AG08395 (cell line): ENCODE data around the gene TMEM134.
"Not testable (repeated sequence)": the region's sequence is repeated elsewhere in the genome, so short reads cannot be mapped to it uniquely, and the experiment has no call there.

Experiments used
- DNase-seq: peaks from one replicate; pipeline ENCODE4 v3.0.0; 2012; ENCODE audit warnings: mixed read lengths, low spot score

Gene TMEM134

DNA sequence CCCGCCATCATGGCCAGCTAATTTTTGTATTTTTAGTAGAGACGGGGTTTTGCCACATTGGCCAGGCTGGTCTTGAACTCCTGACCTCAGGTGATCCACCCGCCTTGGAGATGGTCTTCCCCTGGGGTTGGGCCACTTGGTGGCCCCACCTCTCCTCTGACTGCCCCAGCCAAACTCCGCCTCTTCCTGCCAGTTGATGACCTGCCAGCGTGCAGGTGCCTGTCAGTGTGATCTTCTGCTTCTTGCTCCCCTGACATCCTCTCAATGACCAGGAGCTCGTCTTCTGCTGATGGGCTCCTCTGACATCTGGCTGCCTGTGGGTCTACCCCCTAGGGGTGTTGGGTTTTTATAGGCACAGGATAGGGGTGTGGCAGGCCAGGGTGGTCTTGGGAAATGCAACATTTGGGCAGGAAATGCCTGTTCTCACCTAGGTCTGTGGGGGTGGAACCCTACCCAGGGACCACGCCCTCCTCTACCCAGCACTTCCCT, 16.9 kb upstream of the TMEM134 start:
- not testable (repeated sequence) for DNase-seq

DNA sequence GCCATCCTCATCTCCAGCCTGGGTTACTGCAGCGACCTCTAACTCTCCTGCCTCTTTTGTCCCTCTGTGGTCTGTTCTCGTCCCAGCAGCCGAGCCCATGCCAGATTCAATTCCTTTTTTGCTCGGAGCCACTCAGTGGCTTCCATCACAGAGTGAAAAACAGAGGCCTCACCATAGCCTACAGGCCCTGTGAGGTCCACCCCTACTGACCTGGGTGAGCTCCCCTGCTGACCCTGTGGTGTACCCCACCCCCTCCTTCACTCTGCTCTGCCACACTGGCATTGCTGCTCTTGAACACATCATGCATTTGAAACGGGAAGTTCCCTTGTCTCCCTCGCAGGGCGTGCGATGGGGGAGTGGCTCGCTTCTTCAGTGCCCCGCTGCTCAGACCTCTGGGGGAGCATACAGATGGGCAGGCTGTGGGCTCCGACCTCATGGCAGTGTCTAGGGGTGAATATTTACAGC, 15.8 kb upstream of the TMEM134 start:
- DNase-seq, result no peak

DNA sequence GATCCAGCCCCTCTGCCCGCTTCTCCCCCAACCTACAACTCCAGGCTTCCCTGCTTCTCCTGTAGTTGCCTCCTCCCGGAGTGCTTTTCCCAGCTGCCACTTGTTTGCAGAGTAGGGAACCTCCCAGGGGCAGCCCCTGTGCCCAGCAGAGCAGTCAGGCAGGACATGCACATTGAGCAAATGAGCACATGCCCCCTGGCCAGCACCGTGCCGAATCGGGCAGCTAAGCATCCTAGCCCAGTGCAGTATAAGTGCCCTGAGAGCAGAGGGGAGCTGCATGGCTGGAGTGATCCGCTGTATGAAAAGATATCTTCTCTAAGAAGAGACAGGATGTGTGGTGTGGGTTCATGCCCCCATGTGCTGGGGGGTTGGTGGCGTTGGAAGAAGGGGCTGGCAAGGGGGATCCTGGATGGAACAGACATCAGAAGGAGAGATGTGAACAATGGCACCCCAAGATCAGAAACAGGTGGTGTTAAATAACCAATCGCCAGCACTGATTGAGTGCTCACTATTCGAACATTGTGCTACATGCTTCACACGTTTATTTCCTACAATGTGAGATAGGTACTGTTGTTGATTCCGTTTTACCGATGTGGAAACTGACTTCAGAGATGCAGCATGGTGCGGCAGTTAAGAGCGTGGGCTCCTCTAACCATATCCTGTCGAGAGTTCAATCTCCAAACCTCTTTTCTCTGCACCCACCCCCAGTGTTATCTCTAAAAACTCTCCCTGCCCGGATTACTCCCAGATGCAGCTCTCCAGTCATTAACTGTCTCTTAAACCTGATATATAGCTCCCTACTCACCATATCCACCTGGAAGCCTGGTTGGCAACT, 15.0 kb upstream of the TMEM134 start:
- no peak for DNase-seq

DNA sequence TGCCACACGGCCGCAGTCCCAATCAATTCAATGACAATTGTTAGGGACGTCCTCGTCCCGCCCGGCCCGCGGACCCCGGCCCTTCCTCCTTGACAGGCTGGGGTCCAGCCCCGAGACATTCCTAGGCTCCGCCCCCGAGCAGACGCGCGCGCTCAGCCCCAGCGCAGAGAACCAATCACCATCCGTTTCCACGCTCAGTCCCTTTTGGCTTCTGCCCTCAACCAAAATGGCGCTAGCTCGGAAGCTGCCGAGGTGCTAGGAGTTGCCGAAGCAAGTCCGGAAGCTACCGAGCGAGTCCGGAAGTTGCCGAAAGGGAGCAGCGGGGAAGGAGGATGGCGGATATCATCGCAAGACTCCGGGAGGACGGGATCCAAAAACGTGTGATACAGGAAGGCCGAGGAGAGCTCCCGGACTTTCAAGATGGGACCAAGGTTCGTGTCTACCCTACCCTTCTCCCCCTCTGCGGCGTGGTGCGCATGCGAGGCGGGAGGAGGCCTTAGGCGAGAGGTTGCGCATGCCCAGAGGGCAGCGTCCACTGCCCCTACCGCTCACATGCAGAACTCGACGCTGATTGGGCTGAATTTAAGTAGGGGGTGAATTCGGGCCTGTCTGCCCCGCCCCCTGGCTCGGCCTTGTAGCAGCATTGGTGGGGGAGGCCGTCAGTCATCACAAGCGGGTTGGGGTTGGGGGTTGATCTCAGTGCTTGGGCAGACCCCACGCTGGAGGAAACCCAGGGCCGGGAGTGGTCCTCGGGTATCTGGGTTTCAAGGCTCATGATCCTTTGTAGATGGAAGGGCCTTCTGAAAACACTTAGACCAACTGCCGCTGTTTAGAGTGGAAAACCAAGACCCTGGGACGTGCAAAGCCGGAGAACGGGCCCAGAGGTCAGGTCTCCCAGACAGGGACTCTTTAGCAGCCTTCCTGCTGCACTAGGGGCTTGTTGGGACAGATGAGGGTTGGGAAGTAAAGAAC, 14.1 kb upstream of the TMEM134 start, which contains the start of gene AIP:
TSS of gene AIP (plus strand) at position 200 of the 972 bp plus-strand sequence. CDS start at position 333, 133 bp downstream.
- DNase-seq, result peak; percentile 100

DNA sequence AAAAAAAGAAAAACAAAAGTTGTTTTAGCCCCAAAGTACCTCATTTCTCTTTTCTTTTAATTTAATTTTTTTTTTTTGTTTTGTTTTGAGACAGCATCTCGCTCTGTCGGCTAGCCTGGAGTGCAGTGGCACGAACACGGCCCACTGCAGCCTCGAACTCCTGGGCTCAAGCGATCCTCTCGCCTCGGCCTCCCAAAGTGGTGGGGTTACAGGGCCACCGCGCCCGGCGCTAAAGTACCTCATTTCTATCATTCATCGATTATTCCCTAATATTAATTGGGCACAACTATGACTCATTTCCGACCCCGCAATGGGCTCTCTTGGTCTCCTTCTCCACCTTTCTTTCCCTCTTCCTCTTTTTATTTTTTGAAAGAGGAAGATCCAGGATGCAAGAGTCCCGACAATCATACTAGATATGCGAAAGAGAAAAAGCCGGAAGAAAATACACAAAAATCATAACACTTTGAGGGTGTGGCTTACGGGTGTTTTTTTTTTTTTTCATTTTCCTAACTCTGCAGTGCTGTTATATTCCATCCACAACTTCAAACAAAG, 13.3 kb upstream of the TMEM134 start:
- no peak for DNase-seq

DNA sequence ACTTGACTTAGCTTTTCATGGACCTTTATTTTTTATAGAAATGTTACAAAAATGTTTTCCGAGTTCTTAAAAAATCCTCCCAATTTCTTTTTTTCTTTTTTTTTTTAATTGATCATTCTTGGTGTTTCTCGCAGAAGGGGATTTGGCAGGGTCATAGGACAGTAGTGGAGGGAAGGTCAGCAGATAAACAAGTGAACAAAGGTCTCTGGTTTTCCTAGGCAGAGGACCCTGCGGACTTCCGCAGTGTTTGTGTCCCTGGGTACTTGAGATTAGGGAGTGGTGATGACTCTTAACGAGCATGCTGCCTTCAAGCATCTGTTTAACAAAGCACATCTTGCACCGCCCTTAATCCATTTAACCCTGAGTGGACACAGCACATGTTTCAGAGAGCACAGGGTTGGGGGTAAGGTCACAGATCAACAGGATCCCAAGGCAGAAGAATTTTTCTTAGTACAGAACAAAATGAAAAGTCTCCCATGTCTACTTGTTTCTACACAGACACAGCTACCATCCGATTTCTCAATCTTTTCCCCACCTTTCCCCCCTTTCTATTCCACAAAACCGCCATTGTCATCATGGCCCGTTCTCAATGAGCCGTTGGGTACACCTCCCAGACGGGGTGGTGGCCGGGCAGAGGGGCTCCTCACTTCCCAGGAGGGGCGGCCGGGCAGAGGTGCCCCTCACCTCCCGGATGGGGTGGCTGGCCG, 8.4 kb upstream of the TMEM134 start:
- not testable (repeated sequence) for DNase-seq

DNA sequence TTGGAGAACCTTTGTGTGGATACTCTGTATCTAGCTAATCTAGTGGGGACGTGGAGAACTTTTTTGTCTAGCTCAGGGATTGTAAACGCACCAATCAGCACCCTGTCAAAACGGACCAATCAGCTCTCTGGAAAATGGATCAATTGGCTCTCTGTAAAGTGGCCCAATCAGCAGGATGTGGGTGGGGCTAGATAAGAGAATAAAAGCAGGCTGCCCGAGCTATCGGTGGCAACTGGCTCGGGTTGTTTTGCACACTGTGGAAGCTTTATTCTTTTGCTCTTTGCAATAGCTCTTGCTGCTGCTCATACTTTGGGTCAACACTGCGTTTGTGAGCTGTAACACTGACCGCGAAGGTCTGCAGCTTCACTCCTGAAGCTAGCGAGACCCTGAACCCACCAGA, 7.6 kb upstream of the TMEM134 start:
- DNase-seq, result not testable (repeated sequence)

DNA sequence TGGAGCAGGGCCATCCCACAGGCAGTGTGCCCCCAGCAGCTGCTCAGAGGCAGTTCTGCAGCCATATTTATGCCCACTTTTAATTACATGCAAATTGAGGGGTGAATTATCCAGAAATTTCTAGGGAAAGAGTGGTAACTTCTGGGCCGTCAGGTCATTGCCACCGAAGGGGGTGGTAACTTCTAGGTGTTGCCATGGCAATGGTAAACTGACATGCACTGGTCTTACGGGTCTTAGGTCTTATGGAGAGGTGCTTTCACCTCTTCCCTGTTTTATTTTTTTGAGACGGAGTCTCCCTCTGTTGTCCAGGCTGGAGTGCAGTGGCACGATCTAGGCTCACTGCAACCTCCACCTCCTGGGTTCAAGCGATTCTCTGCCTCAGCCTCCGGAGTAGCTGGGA, 3.8 kb upstream of the TMEM134 start:
- no peak for DNase-seq

DNA sequence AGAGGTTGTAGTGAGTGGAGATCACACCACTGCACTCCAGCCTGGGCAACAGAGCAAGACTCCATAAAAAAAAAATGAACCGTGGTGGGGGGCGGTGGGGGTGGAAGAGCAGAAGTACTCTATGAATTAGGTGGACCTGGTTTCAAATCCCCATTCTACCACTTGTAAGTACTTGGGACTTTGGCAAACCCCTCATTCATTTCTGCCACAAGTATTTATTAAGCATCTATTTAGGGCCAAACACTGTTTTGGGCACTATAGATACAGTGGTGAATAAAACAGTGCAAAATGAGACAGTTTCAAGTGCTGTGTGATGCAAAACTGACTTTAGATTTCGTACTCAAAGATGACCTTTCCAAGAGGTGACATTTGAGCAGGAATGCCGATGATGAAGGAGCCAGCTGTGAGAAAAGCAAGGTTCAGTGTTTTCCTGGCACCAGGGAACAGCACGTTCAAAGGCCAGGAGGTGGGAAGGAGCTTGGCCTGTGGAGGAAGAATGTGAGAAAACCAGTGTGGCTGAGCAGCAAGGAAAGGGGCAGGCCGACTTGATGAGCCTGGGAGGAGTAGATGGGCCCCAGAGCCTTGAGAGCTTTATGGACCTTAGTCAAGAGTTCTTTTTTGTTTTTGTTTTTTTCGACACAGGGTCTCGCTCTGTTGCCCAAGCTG, 1.4 kb upstream of the TMEM134 start:
- DNase-seq, result no peak

DNA sequence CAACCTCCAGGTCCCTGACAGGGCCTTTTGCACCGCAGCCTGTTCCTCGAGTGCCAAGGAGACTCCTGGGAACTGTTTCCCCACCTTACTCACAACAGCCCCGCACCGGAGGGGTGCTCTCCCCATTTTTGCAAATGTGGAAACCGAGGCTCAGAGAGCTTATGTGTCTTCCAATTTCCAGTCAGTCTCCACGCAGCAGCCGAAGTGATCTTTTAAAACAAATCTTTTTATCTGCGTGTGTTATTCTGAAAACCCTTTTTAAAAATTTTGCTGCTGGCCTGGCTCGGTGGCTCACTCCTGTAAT, 409 bp upstream of the TMEM134 start:
- no peak for DNase-seq

DNA sequence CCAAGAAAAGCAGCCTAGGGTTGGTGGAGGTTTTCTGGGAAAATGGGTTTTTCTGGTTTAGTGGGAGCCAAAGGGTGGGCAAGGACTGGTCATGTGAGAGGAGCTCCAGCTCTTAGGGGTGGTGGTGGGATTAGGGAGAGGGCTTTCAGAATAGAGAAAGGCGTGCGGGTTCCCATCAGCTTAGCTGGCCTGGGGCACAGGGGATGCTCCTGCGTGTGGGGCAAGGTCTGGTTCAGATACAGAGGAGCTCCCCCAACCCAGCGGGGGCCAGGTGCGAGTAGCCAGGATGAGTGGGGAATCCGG, 644 bp downstream of the TMEM134 start:
- no peak for DNase-seq

DNA sequence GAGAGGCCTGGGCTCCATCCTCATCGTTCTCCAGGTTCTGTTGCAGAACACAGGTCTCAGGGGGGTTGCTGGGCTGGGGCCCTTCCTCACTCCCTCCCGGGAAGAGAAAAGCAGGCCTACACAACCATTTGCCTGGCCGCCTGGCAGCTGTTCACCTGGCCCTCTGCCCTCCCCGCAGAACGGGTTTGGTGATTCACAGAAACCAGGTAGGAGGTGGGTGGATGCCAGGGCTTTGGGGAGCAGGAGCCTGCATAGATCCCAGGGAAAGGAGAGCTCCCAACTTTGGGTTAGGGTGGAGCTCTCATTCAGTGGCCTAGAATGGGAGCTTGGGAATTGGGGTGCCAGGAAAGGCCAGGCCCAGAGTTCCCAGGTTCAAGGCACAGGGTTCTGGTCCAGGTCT, 995 bp downstream of the TMEM134 start:
- DNase-seq, result no peak

DNA sequence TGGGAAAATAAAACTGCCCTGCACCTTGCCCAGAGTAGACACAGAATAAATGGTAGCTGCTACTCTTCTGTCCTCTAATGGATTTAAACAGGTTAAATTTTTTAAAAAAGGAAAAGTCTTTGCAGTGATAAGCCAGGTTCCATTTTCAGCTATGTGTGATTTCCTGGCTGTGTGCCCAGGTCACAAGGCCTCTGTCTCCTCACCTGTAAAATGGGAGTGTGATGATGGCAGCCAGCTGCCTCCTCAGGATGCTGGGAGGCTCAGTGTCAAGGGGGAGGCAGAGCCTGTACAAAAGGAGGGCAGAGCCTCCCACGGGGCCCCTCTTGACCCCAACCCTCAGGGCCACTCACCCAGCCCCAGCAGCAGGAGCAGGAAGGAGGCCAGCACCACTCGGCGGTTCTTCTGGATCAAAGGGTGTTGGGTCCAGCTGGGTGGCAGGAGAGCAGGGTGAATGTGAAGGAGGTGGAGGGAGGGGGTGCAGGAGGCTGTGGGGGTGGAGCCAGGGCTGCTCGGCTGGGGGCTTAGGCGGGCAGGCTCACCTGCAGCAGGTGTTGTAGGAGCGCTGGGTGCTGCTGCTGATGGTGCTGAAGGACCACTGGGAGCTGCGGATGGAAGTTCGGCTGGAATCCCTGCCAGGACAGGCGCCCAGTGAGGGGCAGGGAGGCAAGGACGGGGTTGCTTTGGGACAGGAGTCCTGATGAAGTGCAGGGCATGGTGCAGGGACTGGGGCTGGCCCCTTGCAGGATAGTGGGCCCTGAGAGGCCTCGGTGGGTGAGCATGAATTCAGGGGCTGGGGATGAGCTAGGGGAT, 1.9 kb downstream of the TMEM134 start:
- DNase-seq, result no peak

DNA sequence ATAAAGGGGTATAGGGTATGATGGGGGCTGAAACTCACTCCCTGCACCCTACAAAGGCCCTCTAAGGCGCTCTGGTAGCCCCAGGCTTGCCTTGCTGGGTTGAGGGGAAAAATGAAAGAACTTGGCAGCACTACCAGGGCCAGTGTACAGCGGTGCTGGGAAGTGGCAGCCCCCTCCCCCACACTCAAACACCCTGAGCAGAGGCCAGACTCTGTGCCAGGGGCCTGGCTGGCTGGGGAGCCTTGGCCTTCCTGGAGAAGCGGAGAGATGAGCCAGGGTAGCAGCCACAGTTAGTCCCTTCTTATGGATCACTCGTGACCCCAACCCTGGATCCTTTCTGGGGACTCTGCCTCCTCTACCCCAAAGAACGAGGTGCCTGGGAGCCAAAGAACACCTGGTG, 2.7 kb downstream of the TMEM134 start:
- DNase-seq, result no peak

DNA sequence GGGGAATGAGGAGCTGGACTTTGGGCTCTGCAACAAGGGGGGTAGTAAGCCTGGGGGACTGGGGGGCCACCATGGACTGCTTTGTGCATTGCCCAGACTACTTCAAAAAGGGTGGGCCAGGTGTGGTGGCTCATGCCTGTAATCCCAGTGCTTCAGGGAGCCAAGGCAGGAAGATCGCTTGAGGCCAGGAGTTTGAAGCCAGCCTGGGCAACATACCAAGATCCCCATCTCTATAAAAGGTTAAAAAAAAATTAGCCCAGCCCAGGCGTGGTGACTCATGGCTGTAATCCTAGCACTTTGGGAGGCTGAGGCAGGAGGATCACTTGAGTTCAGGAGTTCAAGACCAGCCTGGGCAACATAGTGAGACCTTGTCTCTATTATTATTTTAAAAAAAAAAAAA, 3.5 kb downstream of the TMEM134 start:
- not testable (repeated sequence) for DNase-seq

DNA sequence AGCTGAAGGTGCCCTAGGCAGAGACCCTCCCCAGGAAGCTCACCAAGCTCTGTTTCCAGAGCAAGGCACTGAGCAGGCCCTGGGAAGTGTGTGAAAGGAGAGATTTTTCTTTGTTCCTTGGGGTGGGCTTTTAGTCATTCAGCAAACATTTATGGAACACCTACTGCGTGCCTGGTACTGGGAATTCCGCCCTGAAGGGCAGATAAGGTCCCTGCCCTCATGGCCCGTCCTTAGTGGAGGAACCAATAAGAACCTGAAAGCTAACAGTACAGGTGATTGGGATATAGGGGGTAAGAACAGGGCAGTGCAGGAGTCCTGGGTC, 3.9 kb downstream of the TMEM134 start:
- DNase-seq, result no peak

DNA sequence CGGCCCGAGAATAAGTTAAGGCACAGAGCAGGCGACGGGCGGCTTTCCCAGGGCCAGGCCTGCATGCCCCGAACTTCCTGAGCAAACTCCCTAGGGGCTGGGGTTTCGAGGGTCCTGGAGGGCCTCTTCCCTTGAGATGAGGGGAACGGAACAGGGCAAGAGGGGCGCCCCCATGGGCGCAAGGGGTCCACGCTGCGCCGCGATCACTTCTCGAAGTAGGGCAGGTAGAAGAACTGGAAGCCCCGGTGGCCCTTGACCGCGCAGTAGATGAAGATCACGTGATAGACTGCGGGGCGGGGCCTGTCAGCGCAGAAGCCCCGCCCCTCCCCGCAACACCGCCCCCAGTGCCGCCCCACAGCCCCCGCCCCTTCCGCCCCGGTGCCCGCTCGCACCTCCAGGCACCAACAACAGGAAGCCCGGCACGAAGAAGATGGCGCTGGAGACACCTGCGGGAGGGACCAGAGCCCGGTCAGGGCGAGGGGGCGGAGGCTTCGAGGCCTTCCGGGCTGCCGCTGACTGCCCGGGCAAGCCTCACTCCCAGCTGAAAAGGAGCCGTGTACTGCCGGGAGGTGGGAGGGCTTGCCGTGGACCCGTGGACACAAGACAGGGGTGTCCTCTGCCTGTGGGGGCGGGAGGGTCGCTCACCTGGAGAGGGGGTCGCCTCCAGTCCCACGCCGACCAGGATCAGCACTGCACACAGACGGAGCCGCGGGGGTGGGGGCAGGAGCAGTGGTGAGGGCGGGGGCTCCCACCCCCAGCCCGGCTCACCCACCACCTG, 4.5 kb downstream of the TMEM134 start:
- peak; percentile 82 for DNase-seq

DNA sequence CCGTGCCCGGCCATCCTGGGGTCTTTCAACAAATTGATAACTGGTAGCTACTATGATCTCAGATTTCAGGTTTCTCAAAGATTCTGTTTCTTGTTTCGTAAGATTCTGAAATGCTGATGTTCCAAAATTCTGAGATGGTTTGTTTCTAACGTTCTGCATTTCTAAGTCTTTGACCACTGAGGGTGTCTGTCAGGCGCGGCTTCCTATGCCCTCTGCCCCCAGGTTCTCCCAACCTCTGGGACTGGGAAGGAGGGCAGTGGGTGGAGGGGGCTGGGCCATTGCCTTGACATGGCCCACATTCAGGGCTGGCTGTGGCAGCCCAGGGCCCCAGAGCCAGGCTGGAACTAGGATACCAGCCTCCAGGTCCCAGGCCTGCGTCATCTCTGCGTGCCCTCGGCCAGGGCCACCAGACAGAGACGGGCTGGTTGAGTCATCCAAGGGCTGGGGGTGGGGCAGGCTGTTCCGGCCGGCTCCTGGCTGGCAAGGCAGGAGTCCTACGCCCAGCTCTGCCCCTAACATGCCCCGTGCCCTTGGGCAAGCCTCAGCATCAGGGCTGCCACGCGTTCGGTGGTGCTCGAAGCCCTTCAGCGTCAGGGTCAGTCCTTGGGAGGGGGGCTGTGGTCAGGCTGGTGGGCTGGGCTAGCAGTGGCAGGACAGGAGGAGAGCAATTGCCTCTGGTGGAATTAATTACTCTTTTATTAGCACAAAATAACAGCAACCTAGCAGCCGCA, 5.2 kb downstream of the TMEM134 start:
- peak; percentile 79 for DNase-seq

DNA sequence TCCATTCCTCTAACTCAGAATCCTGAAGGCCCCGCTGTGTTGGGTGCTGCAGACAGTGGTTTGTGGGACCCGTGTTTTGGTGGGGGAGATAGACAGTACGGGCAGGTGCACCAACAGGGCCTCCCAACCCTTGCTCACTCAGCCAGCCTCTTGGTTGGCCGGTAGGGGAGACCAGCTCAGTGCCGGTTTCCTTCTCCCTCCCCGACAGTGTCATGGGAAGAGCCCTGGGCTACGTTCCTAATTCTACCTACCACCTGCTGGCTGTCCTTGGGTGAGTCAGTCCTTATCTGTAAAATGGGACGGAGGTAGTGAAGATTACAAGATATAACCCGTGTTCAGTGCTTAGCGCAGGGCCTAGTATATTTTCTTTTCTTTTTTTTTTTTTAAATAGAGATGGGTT, 5.9 kb downstream of the TMEM134 start:
- DNase-seq, result no peak
